ENCODE measurements around the gene DHRS13.

DNA sequence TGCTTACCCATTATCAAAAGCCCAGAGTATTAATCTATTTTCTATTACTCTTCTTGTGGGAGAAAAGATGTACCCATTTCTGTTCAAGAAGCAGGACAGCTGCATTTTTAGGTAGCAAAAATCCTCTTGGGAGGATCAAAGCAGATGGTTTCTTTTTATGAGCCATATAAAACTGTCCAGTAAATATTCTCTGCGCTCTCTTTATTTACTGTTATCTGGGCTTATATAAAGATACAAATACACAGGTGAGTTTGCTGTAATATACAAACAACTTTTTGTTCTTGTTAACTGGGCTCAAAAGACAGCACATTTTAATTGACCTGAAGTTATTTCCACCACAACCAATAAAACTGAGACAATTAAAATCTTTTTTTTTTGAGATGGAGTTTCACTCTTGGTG is 38.4 kb upstream of the DHRS13 start:
- TF ChIP-seq, protein P1, sequence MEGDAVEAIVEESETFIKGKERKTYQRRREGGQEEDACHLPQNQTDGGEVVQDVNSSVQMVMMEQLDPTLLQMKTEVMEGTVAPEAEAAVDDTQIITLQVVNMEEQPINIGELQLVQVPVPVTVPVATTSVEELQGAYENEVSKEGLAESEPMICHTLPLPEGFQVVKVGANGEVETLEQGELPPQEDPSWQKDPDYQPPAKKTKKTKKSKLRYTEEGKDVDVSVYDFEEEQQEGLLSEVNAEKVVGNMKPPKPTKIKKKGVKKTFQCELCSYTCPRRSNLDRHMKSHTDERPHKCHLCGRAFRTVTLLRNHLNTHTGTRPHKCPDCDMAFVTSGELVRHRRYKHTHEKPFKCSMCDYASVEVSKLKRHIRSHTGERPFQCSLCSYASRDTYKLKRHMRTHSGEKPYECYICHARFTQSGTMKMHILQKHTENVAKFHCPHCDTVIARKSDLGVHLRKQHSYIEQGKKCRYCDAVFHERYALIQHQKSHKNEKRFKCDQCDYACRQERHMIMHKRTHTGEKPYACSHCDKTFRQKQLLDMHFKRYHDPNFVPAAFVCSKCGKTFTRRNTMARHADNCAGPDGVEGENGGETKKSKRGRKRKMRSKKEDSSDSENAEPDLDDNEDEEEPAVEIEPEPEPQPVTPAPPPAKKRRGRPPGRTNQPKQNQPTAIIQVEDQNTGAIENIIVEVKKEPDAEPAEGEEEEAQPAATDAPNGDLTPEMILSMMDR (IDR thresholded peaks at IDR 0.05; ENCODE audit: low read length) = no peak
- TF ChIP-seq EZH2 (IDR thresholded peaks at IDR 0.05; ENCODE audit: borderline replicate concordance, low read length) = no peak
